GM12872 (cell line): Measurements from ENCODE around the gene DYNLT5.

ENCODE experiments used
- CTCF ChIP-seq: IDR thresholded peaks from 3 replicates; pipeline ENCODE4 v1.5.1; 2011; ENCODE audit warnings: low read depth, mild to moderate bottlenecking, low read length, moderate library complexity; ENCODE audit not compliant: insufficient read depth

DYNLT5 gene

GRCh38 chr1:66809736-66810326, 57.6 kb downstream of the DYNLT5 start:
- TF ChIP-seq CTCF: no peak

GRCh38 chr1:66824771-66825170, 72.5 kb downstream of the DYNLT5 start:
- TF ChIP-seq CTCF: no peak
